Small intestine (tissue), 16 donors: ENCODE measurements around the gene CCDC91. TPM values are rescaled to one million over a fixed set of nuclear protein-coding genes. Genes with fewer than 3 reads are reported as not detected.

Experiments used
- DNase-seq, 2 donors: peaks; one replicate each; pipeline versions ENCODE4 v3.0.0 to v3.0.0-alpha.2; 2013
- FAIRE-seq: peaks from 2 replicates; lab custom pipeline; 2012; peaks lifted over from hg19 to GRCh38; lab: Jason Lieb, UNC
- H3K27ac ChIP-seq, 3 donors: one replicate each; pipeline ENCODE4 v1.5.1; 2013; ENCODE audit warnings: low read length in 2 of 3, mild to moderate bottlenecking in 2 of 3, control low read depth in 1 of 3, inconsistent platforms in 1 of 3, low read depth in 1 of 3, moderate library complexity in 1 of 3
- H3K27me3 ChIP-seq, 3 donors: one replicate each; pipeline ENCODE4 v1.6.1; 2013; ENCODE audit warnings: low read length in 3 of 3, inconsistent platforms in 1 of 3; ENCODE audit not compliant: control insufficient read depth in 3 of 3, insufficient read depth in 3 of 3
- H3K36me3 ChIP-seq, 3 donors: one replicate each; pipeline ENCODE4 v1.6.1; 2013; ENCODE audit warnings: low read length in 3 of 3, inconsistent platforms in 1 of 3, low read depth in 1 of 3, mild to moderate bottlenecking in 1 of 3, moderate library complexity in 1 of 3; ENCODE audit not compliant: control insufficient read depth in 3 of 3, insufficient read depth in 2 of 3
- H3K4me1 ChIP-seq, 3 donors: one replicate each; pipeline ENCODE4 v1.6.1; 2013; ENCODE audit warnings: low read length in 2 of 3, inconsistent platforms in 1 of 3, low read depth in 1 of 3, mild to moderate bottlenecking in 1 of 3, moderate library complexity in 1 of 3; ENCODE audit not compliant: control insufficient read depth in 3 of 3, insufficient read depth in 2 of 3
- H3K4me3 ChIP-seq, 3 donors: one replicate each; pipeline ENCODE4 v1.5.1; 2013; ENCODE audit warnings: low read length in 3 of 3, control low read depth in 1 of 3, inconsistent platforms in 1 of 3, low read depth in 1 of 3, mild to moderate bottlenecking in 1 of 3, moderate library complexity in 1 of 3
- H3K9me3 ChIP-seq, 2 donors: one replicate each; pipeline ENCODE4 v1.6.1; 2013; ENCODE audit warnings: low read depth in 1 of 2, low read length in 1 of 2; ENCODE audit not compliant: control insufficient read depth in 2 of 2, insufficient read depth in 1 of 2
- WGBS, 3 donors: extraction: QIAGEN DNeasy Blood & Tissue Kit; methylation state at CpG; one replicate each; pipeline ENCODE4 v1.1.7; 2013; 5-methylcytosine and 5-hydroxymethylcytosine counted together
- long read RNA-seq, 10 donors: transcript quantifications; one replicate each; lab custom pipeline, GENCODE V29; 2026
- polyA plus RNA-seq, 4 donors: library from polyadenylated mRNA; stranded (reverse) in 3 of 4; unstranded in 1 of 4; fragments of 200-250 nt in 3 of 4; fragments of 120-200 nt in 1 of 4; gene quantifications; one replicate each; pipeline versions ENCODE4 v1.2.1 to v1.2.3, GENCODE V29; 2013
- donor health status: healthy with polysubstance abuse.
- donor health status: control.
- donor health status: control.
- donor health status: Bipolar disorder and iron deficiency.
- donor health status: healthy.

The CCDC91 gene, protein sequence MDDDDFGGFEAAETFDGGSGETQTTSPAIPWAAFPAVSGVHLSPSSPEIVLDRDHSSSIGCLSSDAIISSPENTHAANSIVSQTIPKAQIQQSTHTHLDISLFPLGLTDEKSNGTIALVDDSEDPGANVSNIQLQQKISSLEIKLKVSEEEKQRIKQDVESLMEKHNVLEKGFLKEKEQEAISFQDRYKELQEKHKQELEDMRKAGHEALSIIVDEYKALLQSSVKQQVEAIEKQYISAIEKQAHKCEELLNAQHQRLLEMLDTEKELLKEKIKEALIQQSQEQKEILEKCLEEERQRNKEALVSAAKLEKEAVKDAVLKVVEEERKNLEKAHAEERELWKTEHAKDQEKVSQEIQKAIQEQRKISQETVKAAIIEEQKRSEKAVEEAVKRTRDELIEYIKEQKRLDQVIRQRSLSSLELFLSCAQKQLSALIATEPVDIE
- polyA plus RNA-seq: 10 to 100 TPM; 12.5 to 20.2 (median 13.3) TPM
- long read RNA-seq, donor 1, partial matches to known transcripts: 0 of 5 reads
- long read RNA-seq, donor 1, other reads (novel, unspliced or antisense): 0 of 5 reads
- long read RNA-seq, donor 2, partial matches to known transcripts: 0 of 1 reads
- long read RNA-seq, donor 2, other reads (novel, unspliced or antisense): 0 of 1 reads
- long read RNA-seq, donor 3, partial matches to known transcripts: 5 of 8 reads
- long read RNA-seq, donor 3, other reads (novel, unspliced or antisense): 0 of 8 reads
- long read RNA-seq, donor 4: 0 reads
- long read RNA-seq, donor 5, partial matches to known transcripts: 0 of 2 reads
- long read RNA-seq, donor 5, other reads (novel, unspliced or antisense): 0 of 2 reads
- long read RNA-seq, donor 6, transcript CCDC91-205 (11 exons, 1,301 nt): major isoform, 5 of 8 reads
- long read RNA-seq, donor 6, partial matches to known transcripts: 0 of 8 reads
- long read RNA-seq, donor 6, other reads (novel, unspliced or antisense): 0 of 8 reads
- long read RNA-seq, donor 7: 0 reads
- long read RNA-seq, donor 8: 0 reads
- long read RNA-seq, donor 9, partial matches to known transcripts: 0 of 2 reads
- long read RNA-seq, donor 9, other reads (novel, unspliced or antisense): 0 of 2 reads
- long read RNA-seq, donor 10, partial matches to known transcripts: 0 of 5 reads
- long read RNA-seq, donor 10, other reads (novel, unspliced or antisense): 0 of 5 reads

- no peaks in the 10 kb centered on the region for H3K27me3 ChIP-seq
- peaks cover 0 to 13% (median 6%) of the 10 kb centered on the region in 3 donors for H3K4me1 ChIP-seq
- peak within 1 kb of the TSS; percentile 87 to 95 (median 95) for H3K27ac ChIP-seq
- FAIRE-seq (no peak), DNase-seq (peak; percentile 82 to 92)
- H3K9me3 ChIP-seq: peaks cover 0 to 4% of the 10 kb centered on the region in 2 donors
- peaks cover 0 to 3% (median 0%) of the 10 kb centered on the region in 3 donors for H3K36me3 ChIP-seq
- peak within 1 kb of the TSS; percentile 59 to 91 (median 72) for H3K4me3 ChIP-seq
- WGBS, 3 donors: 0% methylated on average over 58 to 72 of the region's 72 CpGs
Measured at GRCh38 chr12:28190321-28191050, at the start of gene CCDC91. Gene CCDC91 (plus strand): TSS chr12:28190456. CDS start chr12:28257216, 66,760 bp downstream.

- 79 to 83% (median 83%) methylated on average over 8 of the region's 8 CpGs for WGBS, 3 donors
- Histone ChIP-seq H3K27me3 (peaks cover 0 to 2% (median 0%) of the 10 kb centered on the region in 3 donors), H3K27ac (no peak overlapping the region), H3K4me3 (no peak overlapping the region), H3K36me3 (no peaks in the 10 kb centered on the region), H3K9me3 (no peaks in the 10 kb centered on the region), H3K4me1 (no peaks in the 10 kb centered on the region)
- FAIRE-seq: no peak
- no peak for DNase-seq
Measured at GRCh38 chr12:28144059-28144458, 46.2 kb upstream of the CCDC91 start.

- Histone ChIP-seq H3K4me3 (no peak overlapping the region), H3K36me3 (no peaks in the 10 kb centered on the region), H3K27me3 (peaks cover 0 to 2% (median 0%) of the 10 kb centered on the region in 3 donors), H3K9me3 (no peaks in the 10 kb centered on the region), H3K27ac (no peak overlapping the region), H3K4me1 (no peaks in the 10 kb centered on the region)
- DNase-seq (no peak), FAIRE-seq (no peak)
- WGBS, 3 donors: 83 to 96% (median 91%) methylated on average over 2 of the region's 2 CpGs
Measured at GRCh38 chr12:28144532-28144931, 45.7 kb upstream of the CCDC91 start.

DNA sequence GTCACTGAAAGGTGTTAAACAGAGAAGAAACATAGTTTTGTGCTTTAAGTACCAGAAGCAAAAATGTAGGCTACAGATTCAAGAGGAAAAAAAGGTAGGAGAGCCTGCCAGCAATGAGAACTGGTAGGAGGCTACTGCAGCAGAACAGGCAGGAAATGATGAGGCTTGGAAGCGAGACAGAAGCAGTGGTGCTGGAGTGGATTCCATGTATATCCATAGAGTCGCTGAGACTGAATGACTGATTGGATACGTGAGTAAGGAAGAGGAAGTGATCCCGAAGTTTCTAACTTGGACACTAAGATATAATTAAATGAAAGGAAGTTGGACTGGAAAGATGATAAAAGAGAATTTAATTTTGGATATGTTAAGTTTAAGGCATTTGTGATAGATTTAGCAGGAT lies 45.0 kb upstream of the CCDC91 start:
- no peak for FAIRE-seq
- no peaks in the 10 kb centered on the region for H3K9me3 ChIP-seq
- no peak for DNase-seq
- no peak overlapping the region for H3K4me3 ChIP-seq
- no peaks in the 10 kb centered on the region for H3K36me3 ChIP-seq
- no peak overlapping the region for H3K27ac ChIP-seq
- H3K27me3 ChIP-seq: peaks cover 0 to 2% (median 0%) of the 10 kb centered on the region in 3 donors
- WGBS, 3 donors: 82 to 89% (median 83%) methylated on average over 4 of the region's 4 CpGs
- H3K4me1 ChIP-seq: no peaks in the 10 kb centered on the region

DNA sequence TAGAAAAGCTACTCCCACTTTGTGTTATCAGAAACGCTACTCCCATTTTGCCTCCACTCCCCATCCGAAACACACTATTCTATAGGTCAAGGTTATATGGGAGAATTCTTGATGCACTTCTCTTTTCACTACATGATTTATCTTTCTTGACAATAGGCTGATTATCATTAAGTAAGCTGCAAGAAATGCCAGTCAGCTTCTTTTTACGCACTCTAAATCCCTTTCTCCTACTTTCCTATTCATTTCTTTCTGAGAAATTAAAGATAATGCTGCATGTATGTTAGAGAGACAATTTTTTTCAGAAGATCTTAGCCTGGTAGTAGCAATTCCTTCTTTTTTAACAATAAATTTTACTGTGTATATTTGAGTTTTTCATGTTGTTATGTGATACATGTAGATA lies 41.0 kb upstream of the CCDC91 start:
- H3K27me3 ChIP-seq: no peaks in the 10 kb centered on the region
- H3K9me3 ChIP-seq: no peaks in the 10 kb centered on the region
- no peaks in the 10 kb centered on the region for H3K36me3 ChIP-seq
- no peak for FAIRE-seq
- no peak overlapping the region for H3K27ac ChIP-seq
- no peak overlapping the region for H3K4me3 ChIP-seq
- no peak for DNase-seq
- H3K4me1 ChIP-seq: no peaks in the 10 kb centered on the region
- 71 to 84% (median 73%) methylated on average over 3 of the region's 3 CpGs for WGBS, 3 donors

DNA sequence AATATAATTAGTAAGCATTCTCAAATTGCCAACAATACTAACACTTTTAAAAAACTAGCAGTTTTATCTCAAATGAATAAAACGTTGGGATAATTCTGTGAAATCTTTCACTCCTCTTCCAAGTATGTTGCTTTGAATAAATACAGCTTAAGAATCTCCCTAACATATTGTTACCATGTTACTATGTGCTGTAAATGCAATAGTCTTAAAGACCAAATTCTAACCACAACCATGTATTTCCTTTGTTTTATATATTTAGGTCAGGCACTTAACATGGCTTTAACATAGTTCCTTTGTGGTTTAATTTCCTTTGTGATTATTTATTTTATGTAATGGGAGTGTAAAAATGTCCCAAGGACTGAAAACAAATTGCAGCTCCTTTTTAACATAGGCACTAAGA lies 33.9 kb upstream of the CCDC91 start:
- Histone ChIP-seq H3K4me3 (no peak overlapping the region), H3K9me3 (no peaks in the 10 kb centered on the region), H3K27me3 (no peaks in the 10 kb centered on the region), H3K27ac (no peak overlapping the region), H3K4me1 (no peaks in the 10 kb centered on the region), H3K36me3 (no peaks in the 10 kb centered on the region)
- no peak for FAIRE-seq
- WGBS, 3 donors: 66 to 71% (median 68%) methylated on average over 1 of the region's 1 CpG
- no peak for DNase-seq

DNA sequence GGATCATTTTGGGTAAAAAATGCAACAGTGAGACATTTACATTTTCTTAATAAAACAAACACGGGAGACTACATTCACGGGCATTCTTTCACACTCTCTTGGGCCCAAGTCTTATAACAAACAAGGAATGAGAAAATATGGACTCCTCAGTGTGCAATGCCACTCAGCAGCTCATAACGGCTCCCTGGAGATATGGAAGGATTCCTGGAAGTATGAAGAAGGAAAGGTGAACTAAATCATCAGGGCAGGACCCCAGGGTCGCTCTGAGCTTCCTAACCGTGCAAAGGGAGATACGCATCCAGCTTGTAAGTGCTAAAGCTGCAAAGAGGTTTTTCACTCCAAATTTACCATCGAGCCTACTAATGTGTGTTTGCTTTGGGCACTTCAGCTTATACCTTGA lies 33.5 kb upstream of the CCDC91 start:
- no peak for FAIRE-seq

More for the DNA sequence above, 33.5 kb upstream of the CCDC91 start:
- Histone ChIP-seq H3K4me1 (no peaks in the 10 kb centered on the region), H3K9me3 (no peaks in the 10 kb centered on the region), H3K4me3 (no peak overlapping the region), H3K27ac (no peak overlapping the region), H3K36me3 (no peaks in the 10 kb centered on the region), H3K27me3 (no peaks in the 10 kb centered on the region)
- WGBS, 3 donors: 77 to 79% (median 78%) methylated on average over 7 of the region's 7 CpGs
- DNase-seq: no peak
